HG03558 (cell line): Measurements from ENCODE around the gene FAM163B.

Experiments
- ATAC-seq: cut with Tn5 transposase; IDR thresholded peaks from one replicate; pipeline ENCODE4 v1.9.1; 2021; ENCODE audit warnings: moderate number of reproducible peaks; ENCODE audit not compliant: unreplicated experiment; ENCODE audit errors: extremely low read depth

FAM163B gene

DNA sequence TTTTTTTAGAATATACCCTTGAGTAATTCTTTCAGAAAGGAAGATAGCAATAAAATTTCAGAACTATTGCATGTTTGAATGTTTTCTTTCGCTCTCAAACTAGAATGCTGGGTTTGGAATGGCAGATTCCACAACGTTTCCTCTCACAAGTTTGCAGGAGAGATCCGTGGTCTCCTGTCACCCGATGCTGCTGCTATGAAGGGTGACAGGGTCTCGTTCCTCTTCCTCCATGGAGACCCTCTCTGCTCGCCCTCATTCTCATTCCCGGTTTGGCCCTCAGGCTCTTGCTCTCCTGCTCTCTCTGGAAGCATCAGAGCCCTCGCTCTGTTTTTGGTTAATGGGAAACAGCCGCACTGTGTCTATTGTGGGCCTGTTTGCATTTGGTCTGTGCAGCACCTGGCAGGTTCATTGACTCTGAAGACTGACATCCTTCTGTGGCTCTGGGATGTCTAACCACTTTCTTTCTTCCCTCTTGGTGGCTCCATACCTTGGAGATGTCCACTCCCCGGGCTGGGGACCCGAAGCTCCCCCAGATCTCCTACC is 12.6 kb upstream of the FAM163B start:
- no peak for ATAC-seq

DNA sequence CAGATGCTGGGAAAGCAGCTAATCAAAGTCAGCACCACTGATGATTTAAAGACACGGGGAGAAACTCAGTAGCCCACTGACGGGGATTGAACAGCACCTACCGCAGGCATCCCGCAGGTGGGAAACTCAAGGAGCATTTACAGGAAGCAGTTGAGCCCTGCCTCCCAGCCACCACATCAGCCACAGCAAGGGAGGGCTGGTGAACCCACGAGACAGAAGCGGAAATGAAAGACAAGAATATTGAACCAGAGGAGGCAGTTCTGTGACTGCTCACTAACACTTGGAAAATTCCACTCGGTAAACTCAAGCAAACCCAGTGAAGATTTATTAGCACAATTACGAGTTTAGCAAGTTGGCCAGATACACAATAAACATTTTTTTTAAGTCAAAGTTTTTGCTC is 10.6 kb upstream of the FAM163B start:
- ATAC-seq = no peak

DNA sequence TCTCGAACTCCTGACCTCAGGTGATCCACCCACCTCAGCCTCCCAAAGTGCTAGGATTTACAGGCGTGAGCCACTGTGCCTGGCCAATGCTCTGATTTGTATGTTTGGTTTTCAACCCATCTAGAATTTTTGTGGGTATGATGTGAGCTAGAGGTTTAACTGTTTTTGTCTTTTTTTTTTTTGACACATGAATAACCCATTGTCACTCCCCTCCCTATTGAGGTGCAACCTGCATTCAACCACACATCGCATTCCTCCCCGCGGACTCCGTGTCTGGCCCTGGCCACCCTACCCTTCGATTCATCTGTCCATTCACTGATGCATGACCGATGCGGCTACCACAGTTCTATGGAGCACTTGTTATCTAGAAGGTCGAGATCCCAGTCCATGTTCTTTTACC is 9.5 kb upstream of the FAM163B start:
- no peak for ATAC-seq

DNA sequence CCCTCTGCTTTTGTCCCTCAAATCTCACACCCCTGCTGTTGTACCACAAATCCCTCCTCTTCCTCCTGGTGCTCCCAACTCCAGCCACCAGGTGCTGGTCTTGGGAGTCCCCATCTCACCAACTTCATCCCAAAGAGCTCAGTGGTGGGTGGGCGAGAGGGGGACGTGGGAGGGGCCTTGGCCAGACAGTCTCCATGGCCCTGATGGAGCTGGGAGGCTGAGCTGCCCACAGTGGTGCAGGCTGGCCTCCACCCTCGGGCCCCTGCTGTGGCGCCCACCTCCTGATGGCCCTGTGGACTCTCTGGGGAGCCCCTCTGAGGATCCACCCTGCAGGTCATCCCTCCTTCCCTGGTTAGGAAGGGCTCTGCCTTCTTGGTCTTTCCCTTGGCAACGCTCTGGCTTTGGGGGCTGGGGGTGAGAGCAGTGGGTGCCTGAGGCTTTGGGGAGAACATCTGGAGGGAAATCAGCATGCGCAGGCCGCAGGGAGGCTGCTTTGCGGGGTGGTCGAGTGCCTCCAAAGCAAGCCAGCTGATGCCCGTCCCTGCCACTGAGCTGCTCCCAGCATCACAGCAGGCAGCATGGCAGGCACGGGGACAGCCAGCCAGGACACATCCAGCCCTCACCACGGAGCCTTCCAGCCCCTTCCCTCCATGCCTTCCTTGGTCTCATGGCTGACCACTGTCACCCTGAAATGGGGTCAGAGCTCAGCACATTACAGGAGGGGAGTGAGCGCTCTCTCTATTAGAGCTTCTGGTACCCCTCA is 7.6 kb upstream of the FAM163B start:
- no peak for ATAC-seq

DNA sequence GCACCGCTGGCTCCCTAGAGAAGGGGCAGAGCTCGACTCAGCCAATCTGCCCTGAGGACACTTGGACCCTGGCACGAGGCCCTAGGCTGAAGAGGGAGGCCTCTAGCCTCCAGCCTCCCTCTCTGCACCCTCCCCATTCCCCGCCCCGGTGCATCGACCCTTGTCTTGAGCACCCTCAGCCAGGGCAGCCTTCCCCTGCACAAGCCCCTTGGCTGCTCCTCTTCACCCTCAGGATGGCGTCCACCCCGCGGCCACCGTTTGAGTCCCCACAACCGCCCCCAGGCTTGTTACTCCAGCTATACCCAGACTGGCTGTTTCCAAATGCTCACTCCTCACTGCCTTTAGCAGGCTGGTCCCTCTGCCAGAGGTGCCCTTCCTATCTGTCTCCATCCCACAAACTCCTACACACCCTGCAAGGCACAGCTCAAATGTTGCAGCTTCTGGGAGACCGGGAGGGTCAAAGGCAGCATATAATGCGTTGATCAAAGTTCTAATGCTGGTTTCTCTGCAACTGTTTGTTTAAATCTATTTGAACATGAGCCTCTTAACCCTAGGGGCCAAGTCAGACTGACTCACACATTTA is 6.5 kb upstream of the FAM163B start:
- ATAC-seq = no peak

DNA sequence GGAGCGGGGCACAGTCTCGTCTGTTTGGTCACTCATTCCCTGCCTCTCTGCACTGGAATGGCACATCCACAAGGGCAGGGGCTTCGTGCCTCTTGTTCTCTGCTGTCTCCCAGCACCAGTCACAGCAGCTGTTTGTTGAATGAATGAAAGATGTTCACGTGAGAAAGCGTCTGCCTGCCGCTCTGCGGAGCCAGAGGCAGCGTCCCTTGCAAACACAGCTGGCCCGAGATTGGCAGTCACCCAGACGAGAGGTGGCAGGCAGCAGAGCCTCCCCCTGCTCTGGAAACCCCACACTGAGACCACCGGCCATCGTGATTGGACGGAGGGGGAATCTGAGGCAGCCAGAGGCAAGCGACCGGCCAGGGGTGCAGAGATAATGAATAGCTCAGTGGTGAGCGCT is 6.0 kb upstream of the FAM163B start:
- ATAC-seq = no peak

DNA sequence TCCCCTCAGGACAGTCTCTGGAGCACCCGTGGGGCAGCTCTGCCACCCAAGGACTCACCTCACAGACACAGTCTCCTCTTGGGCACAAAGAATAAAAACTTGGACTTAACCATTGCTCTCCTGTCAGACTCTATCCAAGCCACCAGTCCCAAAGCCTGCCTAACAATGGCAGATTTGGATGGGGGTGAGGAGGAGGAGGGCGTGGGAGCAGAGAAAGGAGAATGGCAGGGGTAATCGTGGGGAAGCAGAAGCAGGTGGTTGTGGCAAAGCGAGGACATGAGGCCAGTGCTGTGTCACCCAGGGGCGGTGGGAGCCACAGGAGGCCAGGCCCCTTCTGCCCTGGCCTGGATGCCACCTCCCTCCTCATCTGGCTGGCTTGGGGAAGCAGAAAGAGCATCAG is 5.5 kb upstream of the FAM163B start:
- ATAC-seq = no peak

DNA sequence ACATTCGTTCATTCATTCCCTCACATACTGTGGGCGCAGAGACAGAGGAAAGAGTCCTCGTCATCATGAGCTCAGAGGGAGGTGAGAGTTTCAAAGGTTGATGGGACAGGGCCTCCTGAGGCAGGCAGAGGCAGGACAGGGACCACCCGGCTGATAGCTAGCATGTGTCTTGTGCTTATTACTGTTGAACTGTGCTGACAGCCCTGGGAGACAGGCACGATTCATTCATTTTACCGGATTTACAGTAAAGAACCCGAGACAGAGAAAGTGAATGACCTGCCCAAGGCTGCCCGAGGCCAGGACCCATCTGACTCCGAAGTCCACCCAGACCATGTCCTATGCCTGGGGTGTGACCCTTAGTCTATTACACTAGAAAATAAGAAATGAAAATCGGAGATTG is 4.9 kb upstream of the FAM163B start:
- ATAC-seq = no peak

DNA sequence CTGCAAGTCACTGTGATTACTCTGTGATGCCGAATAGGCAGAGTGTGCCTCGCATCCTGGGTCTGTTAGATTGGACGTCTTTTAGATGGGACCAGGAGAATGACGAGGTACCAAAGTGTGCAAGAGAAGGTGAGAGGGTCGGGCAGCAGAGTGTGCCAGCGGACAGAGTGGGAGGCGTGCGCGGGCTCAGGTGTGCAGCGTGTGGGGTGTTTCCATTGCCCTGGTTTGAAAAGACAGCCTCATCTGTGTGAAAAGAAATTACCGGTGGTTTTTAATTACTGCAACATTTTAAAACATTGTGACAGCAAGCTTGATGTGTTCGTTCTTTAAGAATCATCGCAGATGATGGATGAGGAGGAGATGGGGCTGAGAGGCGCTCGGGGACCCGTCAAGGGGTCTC is 4.2 kb upstream of the FAM163B start:
- ATAC-seq = no peak

DNA sequence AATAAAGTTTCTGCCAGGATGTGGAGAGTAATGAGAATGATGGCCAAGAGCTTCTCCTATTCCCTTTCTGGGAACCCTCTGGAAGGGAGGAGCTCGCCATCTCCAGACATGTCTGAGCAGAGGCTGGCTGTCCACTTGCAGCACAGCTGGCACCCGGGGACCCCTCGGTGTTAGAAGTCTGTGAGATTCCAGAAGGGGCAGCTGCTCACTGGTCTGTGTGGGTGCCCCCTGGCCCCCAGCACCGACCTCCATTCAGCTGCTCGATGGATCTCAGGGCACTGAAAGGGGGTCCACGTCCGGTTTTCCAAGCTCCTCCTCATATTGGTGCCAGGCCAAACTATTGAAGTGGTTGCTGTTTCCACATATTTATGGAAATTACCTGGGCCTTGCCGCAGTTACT is 3.6 kb upstream of the FAM163B start:
- no peak for ATAC-seq

DNA sequence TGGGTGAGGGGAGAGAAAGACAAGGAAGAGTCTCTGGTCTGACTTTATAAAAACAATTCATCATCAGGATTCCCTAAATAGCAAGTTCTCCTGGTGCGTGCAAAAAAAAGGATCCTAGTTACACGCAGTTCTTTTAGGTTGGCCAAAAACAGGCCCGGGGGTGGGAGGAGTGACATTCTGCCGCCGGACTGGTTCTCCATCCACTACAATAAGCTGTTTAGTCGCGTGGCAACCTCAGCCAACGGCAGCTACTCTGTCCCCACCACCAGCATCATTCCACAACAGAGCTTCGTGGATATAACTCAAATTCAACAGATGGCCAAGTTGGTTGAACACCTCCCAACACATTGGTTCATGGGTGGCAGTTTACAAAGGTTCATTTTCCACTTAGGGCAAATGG is 2.9 kb upstream of the FAM163B start:
- no peak for ATAC-seq

DNA sequence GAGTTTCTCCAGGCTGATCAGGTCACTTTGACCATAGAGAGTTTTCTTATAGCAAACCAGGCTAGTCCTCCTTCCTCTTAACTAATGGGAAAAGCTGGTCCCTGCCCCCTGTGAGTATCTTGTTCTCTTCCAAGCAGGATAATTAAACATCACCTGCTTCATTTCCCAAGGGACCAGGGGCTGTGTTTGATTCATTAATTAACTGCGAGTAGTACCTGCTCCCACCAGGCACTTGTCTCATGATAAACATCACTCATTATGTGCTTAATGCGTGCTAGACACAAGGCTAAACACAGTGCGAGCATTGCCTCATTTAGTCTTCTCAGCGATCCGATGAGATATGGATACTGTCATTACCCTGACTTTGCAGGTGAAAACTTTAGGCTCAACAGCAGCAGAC is 1.7 kb upstream of the FAM163B start:
- ATAC-seq = no peak

DNA sequence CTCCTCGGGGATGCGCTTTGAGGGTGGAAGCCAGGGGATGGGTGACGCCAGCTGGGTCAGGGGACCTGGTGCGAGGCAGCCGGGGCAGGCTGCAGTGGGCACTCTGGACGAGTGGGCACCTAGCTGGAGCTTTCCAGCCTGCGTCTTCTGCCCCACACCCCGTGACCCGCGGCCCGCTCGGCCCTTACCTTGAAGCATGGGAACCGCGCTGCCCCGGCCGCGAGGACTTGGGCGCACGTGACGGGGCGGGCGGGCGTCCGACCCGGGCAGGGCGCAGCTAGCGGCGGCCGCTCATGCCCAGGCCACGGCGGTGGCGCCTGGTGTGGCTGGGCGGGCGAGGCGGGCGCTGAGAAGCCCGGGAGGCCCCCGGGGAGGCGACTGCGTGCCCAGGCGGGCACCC is 300 bp downstream of the FAM163B start:
- ATAC-seq = no peak

DNA sequence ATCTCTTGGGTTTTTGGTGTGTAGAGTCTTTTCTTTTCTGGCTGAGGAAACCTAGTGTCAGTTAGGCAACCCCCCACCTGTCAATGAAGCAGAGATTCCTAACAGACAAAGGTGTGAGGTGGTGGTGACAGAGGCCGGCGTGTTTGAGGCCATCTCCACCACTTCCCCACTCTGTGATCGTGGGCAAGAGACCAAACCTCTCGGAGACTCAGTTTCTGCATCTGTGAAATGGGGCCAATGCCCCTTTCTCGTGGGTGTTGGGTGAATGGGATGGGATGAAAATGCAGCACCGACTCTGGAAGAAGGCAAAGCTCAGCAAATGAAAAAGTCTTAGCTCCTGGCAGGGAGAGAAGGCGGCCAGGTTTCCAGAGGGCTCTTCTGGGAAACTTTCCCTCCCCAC is 807 bp downstream of the FAM163B start:
- ATAC-seq = no peak

DNA sequence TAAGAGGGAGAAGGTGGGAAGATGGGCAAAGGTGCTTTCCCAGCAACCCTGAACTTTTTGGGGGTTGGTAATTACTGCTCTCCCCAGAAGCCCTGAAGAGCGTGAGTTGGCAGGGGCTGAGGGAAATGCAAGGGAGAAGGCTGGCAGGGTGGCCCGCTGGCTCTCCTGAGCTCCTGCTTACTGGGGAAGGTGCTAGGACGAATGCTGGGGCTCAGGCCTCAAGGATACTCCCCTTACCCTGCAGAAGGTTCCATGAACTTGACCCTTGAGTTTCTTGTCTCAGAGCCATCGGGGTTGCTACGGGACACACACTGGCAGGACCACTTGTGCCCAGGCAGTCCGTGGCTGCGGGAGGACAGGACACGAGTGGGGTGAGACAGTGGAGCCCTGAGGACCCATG is 1.2 kb downstream of the FAM163B start:
- ATAC-seq = no peak

DNA sequence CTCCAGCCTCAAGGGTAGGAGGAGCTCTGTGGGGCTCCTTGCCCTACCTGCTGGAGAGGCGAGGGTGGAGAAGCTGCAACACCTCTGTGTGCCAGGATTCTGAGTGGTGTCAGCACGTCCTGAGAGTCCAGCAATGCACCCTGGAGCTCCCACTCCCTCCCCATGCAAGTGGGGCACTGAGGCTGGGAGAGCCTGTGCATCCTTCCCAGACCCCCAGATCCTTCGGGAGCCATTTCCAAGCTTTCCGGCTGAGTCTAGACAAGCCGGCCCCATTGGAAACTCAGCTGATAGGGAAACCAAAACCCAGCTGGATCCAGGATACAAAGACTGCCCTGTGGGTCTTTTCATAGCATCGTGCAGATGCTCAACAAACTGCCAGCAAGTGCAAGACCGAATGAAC is 1.8 kb downstream of the FAM163B start:
- ATAC-seq = no peak

DNA sequence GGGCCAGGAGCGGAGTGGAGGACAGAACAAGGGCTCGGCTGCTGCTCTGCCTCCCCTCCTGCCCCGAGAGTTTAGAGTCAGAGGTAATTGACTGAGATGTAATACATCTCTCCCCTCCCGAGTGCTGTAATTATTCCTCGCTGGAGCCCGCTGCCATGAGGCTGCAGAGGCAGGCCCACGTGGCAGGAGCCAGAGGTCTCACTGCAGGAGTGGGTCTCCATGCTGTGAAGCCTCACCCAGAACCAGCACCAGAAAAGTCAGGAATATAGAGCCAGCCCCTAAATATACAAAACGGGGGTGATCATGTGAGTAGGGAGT is 2.5 kb downstream of the FAM163B start:
- no peak for ATAC-seq

DNA sequence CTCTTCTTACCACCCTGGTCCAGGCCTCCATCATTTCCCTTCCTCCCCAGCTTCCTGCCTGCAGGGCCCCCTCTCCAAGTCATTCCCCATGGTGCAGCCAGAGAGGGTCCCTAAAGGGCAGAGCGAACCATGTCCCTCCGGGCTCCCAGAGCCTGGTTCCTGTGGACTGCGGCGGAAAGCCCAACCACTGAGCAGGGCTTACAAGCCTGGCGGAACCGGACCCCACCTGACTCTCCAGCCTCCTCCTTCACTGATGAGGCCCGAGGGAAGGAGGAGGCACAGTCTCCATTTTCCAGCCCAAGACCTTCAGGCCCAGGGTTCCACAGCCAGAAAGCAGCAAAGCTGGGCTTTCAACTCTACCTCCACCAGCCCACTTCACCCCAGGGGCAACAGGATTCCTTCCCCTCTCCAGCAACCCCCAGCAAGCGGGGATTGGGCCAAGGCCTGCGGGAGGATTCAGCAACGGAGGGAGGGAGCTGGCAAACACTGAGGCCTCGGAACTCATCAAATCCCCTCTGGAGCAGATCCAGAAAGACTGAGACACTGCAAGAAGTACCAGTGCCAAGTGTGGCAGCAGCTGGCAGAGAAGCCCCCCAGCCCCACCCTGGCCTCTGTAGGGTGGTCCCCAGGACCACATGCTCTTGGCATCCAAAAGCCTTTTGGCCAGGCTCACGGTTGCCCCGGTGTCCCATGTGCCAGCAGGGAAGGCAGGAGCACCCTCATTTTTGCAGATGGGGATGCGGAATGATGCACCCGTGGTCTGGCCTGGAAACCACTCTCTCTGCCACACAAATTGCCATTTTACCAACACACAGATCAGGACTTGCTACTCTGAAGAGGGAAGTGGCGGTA is 3.1 kb downstream of the FAM163B start:
- ATAC-seq = no peak

DNA sequence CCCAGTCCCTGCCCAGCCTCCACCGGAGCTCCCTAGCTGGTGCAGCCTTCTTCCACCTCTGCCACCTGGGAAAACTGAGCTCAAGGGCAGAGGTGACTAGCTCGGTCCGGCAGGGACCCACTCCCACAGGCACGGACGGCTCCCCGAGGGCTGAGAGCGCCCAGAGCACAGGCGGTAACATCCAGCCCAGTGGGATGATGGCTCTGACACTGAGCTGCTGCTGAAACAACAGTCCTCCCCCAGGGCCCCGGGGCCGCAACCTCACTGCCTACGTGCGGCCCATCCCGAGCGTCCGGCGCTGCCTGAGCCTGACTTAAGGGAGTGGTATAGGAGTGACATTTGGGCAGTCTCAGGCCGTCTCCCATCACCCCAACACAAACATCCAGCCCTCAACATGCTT is 3.7 kb downstream of the FAM163B start:
- ATAC-seq = no peak

DNA sequence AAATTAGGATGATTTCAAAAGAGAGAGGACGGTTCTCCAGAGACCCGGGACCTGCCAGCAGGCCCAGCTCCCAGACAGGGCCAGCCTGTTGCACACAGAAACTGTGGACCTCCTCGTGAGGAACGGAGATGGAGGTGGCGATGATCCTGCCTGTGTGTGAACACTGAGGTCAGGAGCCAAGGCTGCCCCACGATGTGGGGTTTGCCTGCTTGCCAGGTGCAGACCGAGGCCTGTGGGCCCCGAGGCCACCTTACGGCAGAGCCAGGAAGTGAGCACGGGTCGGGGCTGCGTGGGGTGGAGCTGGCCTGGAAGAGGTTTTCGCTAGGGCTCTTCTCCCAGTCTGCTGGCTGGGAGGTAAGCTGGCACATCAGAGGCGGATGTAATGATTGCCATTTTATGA is 4.3 kb downstream of the FAM163B start:
- no peak for ATAC-seq

DNA sequence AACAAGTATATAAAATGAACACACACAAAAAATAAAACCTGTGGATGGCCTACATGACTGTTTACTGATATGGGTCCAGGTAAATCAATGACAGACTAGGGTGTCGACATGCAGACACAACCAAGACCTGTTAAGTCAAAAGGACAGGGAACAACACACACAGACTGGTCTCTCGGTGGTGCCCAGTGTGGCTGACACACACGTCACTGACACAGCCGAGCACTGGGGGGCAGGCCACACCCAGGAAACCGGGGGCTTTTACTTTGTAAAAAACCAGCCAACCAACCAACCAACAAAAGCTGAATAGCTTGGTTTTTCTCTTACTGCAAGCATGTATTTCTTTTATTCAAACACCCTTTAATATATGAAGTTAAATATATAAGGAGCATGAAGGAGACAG is 5.0 kb downstream of the FAM163B start:
- no peak for ATAC-seq
